Measurements from ENCODE around the gene CFHR3.
"Not testable (repeated sequence)": the region's sequence is repeated elsewhere in the genome, so short reads cannot be mapped to it uniquely, and the experiment has no call there.

CFHR3 gene

GRCh38 chr1:196774603-196775002 is at the start of gene CFHR3:
TSS of gene CFHR3 (plus strand) at chr1:196774840. CDS start at chr1:196774887, 47 bp downstream.
- no peak for DNase-seq (ENCODE audit: low spot score)

- no peak for DNase-seq (ENCODE audit: low spot score)
Measured at GRCh38 chr1:196732526-196732925, 42.1 kb upstream of the CFHR3 start.

DNA sequence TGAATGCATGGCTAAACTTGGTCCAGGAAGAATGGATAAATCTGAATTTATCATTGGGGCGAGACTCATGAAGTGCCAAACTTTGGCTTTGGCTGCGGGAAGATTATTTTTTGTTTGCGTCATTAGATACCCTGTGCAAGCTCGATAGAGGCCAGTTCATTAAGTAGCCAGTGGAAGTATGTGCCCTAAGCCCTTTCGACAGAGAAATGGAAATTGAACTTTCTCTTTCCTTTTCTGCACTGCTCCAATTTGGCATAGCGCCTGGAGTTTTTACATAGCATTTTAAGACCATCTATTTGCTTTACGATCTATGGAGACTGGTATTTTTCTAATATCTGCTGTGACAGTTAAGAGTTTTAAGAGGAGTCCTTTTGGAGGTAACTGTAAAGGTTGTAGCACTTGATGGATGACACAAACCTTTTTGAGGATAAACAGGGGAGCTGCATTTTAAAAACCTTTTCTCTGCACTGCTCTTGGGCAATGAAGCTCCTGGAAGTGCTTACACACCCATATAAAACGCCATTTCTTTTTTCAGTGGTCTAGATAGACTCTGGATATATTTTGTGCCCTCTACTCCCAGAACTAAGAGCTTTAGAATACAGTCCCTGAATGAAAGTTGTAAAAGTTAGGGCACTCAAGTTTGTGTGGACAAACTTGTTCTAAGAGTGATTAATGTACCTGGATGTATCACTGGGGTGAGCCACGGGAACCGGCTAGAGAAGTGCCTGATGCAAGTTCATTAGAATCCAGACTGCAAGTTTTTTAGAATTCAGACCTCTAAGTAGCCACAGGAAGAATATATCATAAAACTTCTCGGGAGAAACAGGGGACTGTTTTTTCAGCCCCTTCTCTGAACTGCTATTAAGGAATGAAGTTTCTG is 41.3 kb upstream of the CFHR3 start:
- DNase-seq (ENCODE audit: low spot score): no peak

GRCh38 chr1:196734006-196734405 is 40.6 kb upstream of the CFHR3 start:
- DNase-seq (ENCODE audit: low spot score): no peak

DNA sequence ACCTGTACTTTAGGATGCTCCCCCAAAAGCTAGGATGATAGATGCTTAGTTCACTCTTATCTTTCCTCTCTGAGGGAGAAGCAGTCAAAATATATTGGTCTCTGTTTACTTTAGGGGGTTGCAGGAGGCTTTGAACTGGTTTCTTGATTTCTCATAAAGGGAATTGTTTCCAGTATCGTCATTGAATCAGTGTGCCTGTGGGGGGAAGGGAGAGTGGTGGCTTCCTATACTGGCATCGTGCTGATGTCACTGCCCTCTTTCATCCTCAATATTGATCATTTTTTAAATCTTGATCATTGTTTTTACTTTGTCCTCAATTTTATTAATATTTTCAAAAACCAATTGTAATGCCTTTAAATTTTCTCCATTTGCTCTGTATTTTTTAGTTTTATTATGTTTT is 40.2 kb upstream of the CFHR3 start:
- no peak for DNase-seq (ENCODE audit: low spot score)

- no peak for DNase-seq (ENCODE audit: low spot score)
Measured at GRCh38 chr1:196738730-196739129, 35.9 kb upstream of the CFHR3 start.

DNA sequence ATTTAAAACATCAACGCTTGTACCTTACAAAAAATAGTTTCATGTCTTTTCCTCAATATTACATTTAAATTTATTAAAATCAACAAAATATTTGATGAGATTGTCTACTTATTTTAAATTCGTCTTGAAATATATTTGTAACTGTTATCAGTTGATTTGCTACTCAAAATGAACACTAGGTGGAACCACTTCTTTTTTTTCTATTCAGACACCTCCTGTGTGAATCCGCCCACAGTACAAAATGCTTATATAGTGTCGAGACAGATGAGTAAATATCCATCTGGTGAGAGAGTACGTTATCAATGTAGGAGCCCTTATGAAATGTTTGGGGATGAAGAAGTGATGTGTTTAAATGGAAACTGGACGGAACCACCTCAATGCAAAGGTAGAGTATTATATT is 31.4 kb upstream of the CFHR3 start:
- DNase-seq (ENCODE audit: low spot score): not testable (repeated sequence)

DNA sequence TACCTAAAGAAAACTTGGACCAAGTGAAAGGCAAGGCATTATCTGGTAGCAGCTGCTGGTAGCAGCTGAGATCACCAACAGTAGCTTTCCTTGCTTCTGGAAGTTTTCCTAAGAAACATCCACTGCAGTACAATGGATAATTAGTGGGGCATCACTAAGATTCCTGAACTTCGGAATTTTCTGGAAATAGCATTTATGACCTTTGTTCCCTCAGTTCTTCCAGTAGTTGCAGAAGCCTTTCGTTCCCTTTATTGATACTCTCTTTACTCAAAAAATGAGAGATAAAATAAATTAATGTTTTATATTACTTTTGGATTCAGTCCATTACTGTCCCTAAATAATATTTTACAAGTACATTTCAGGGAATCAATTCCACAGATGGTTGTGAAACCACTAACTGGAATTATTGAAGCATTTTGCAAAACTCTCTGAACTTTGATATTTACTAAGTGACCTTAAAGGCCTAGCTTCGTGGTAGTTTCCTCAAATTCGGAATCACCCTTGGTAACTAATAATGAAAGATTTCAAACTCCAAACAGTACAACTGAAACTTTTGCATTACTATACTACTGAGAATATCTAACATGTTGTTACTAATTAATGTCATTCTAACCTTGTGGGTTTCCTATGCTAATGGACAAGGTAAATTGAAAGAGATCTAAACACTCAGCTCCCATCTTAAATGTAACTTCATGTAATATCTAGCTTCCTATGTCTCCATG is 9.5 kb upstream of the CFHR3 start:
- not testable (repeated sequence) for DNase-seq (ENCODE audit: low spot score)

DNA sequence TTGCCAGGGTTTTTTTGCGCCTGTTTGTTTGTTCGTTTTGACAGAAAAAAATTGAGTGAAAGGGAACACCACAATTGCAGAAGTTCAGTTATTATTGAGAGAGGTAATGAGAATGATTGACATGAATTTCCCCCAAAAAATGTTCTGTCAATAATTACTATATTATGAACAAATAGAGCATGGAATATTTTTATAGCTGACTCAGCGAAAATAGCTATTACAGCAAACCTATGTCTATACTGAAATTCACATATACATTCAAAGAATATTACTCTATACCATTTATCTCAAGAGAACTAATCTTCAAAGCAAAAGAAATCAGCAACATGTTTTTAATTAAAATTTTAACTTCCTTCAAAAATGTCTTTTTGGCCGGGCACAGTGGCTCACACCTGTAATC is 4.8 kb upstream of the CFHR3 start:
- DNase-seq (ENCODE audit: low spot score): not testable (repeated sequence)

DNA sequence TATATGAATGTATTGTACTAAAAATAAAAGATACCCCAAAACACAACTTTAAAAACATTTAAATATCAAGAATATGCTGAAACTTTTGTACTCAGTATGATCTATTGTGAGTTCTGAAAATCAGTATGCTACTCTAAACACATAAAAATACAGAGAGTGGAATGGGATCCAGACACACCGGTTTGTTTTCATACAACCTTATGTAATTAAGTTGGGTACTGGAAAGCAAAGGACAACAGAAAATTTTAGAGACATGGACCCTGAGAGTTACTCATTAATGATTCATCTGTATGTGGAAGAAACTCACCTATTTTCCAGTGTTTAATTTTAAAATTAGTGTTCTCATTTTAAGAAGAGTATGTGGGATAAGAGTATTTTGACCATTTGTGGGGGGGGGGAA is 927 bp upstream of the CFHR3 start:
- no peak for DNase-seq (ENCODE audit: low spot score)

GRCh38 chr1:196774175-196774574 is 465 bp upstream of the CFHR3 start:
- DNase-seq (ENCODE audit: low spot score): no peak

GRCh38 chr1:196777603-196778002 is 3.0 kb downstream of the CFHR3 start:
- no peak for DNase-seq (ENCODE audit: low spot score)

GRCh38 chr1:196779093-196779492 is 4.5 kb downstream of the CFHR3 start:
- DNase-seq (ENCODE audit: low spot score): no peak

DNA sequence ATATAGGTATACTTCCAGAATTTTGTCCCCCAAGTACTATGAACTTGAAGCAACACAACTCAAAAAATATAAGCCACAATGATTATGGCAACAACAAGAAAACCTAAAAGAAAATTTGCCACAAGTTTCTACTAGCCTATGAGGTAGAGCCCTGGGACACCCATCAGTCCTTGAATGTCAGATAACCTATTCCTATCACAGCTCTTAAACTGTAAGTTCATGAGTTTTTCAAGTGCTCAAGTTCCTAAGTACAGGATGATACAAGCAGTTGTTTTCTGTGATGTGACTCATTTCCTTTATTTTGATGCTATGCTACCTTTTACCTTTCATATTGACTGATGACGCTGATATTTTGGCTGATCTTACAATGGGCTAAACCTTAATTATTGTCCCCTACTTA is 16.6 kb downstream of the CFHR3 start:
- DNase-seq (ENCODE audit: low spot score): not testable (repeated sequence)

DNA sequence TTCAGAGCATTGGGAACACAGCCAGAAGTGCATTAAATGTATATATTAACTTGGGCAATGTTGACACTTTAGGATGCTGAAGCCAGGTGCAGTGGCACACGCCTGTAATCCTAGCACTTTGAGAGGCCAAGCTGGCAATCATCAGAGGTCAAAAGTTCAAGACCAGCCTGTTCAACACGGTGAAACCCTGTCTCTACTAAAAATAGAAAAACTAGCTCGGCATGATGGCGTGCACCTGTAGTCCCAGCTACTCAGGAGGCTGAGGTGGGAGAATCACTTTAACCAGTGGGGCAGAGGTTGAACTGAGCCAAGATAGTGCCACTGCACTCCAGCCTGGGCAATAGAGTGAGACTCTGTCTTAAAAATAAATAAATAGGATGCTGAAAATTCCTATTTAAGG is 19.5 kb downstream of the CFHR3 start:
- not testable (repeated sequence) for DNase-seq (ENCODE audit: low spot score)

DNA sequence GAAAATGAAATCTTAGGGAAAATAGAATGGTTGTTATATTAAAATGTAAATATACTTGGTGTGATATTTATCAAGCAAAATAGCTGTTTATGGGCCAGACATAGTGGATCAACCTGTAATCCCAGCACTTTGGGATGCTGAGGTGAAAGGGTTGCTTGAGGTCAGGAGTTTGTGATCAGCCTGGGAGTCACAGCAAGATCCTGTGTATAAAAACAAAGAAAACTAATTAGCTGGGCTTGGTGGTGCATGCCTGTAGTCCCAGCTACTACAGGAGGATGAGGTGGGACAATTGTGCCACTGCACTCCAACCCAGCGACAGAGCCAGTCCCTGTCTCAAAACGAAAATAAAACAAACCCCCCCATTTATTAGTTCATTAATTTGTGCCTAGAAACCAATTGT is 23.3 kb downstream of the CFHR3 start:
- no peak for DNase-seq (ENCODE audit: low spot score)

- not testable (repeated sequence) for DNase-seq (ENCODE audit: low spot score)
Measured at GRCh38 chr1:196801920-196802319, 27.3 kb downstream of the CFHR3 start.

- no peak for DNase-seq (ENCODE audit: low spot score)
Measured at GRCh38 chr1:196808529-196809235, 34.0 kb downstream of the CFHR3 start.

DNA sequence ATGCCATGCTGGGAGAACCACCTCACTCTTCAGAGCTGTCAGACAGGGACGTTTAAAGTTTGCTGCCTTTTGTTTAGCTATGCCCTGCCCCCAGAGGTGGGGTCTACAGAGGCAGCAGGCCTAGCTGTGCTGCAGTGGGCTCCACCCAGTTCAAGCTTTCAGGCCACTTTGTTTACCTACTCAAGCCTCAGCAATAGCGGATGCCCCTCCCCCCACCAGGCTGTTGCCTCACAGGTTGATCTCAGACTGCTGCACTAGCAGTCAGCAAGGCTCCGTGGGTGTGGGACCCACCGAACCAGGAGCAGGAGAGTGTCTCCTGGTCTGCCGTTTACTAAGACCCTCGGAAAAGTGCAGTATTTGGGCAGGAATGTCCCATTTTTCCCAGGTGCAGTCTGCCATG is 42.8 kb downstream of the CFHR3 start:
- not testable (repeated sequence) for DNase-seq (ENCODE audit: low spot score)

DNA sequence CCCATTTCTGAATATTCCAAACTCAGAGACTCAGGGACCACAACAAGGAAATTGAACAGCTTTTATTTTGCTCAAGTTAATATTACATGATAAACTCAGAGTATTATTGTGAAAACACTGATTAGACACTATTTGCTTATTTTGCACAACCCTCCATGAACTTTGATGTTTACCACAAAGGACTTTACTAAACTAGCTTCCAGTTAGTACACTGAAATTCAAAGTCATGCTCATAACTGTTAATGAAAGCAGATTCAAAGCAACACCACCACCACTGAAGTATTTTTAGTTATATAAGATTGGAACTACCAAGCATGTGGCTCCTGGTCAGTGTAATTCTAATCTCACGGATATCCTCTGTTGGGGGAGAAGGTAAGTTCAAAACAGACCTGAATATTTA is 44.9 kb downstream of the CFHR3 start, which contains the start of gene CFHR1:
Gene CFHR1, plus strand, starts transcription at position 201 of the 400 bp plus-strand sequence. Its CDS starts 114 bp downstream, at position 315.
- DNase-seq (ENCODE audit: low spot score): not testable (repeated sequence)

DNA sequence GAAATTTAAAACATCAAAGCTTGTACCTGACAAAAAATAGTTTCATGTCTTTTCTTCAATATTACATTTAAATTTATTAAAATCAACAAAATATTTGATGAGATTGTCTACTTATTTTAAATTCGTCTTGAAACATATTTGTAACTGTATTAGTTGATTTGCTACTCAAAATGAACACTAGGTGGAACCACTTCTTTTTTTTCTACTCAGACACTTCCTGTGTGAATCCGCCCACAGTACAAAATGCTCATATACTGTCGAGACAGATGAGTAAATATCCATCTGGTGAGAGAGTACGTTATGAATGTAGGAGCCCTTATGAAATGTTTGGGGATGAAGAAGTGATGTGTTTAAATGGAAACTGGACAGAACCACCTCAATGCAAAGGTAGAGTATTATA is 53.2 kb downstream of the CFHR3 start:
- not testable (repeated sequence) for DNase-seq (ENCODE audit: low spot score)

All from CD4-positive, alpha-beta T cell treated with Interleukin-15 for 4 hours (primary cell).